ENCODE measurements around the gene PLLP. TPM values are rescaled to one million over a fixed set of nuclear protein-coding genes. Genes with fewer than 3 reads are reported as not detected.

Gene PLLP
- total RNA-seq, 2 experiments from 2014 or later = not detected

- peaks cover 48% of the 10 kb centered on the region for H3K36me3 Mint-ChIP-seq
- no peaks in the 10 kb centered on the region for H3K9me3 Mint-ChIP-seq (ENCODE audit: low read depth)
- CTCF ChIA-PET = no interaction called here
- H3K4me1 Mint-ChIP-seq = peaks cover 18% of the 10 kb centered on the region
- H3K27me3 Mint-ChIP-seq = no peaks in the 10 kb centered on the region
- no peak for ATAC-seq
- no peak overlapping the region for H3K4me3 Mint-ChIP-seq
- no peak overlapping the region for H3K27ac Mint-ChIP-seq
- DNase-seq = no peak
Measured at GRCh38 chr16:57233944-57234706, 50.3 kb downstream of the PLLP start.

DNA sequence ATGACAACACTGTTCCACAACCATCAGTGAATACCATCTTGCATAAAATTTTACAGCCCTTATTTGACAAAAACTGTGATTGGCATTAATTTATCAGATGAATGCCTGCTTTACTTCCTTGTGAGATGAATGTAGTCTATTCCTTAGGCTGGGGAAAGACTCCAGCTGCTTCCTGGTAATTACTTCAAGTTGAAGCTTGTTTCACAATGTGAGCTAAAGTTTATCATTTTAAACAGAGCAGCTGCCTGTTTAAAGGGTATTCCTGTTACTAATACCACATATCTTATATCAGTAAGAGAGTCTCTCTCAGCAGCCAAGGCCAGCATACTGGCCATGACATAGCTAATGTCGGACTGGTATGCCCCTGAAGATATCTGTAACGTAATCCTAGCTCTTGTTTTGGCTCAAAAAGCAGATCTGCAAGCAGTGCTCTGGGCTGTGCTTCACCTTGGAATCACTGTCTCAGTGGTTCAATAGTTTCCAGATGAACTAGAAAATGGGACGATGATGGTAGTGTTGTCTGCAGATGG lies 52.6 kb downstream of the PLLP start:
- no peaks in the 10 kb centered on the region for H3K9me3 Mint-ChIP-seq (ENCODE audit: low read depth)
- H3K27ac Mint-ChIP-seq = no peak overlapping the region
- ATAC-seq = no peak
- H3K36me3 Mint-ChIP-seq = peaks cover 50% of the 10 kb centered on the region
- no peak overlapping the region for H3K4me3 Mint-ChIP-seq
- CTCF ChIA-PET = interaction anchor here (1.0 to 1.9 kb wide), 4 partner anchors 12 to 140 kb away, joined by 3 to 7 read pairs (median 3); partner anchors contain the start of genes ARL2BP and CPNE2
- H3K4me1 Mint-ChIP-seq = peaks cover 12% of the 10 kb centered on the region
- H3K27me3 Mint-ChIP-seq = no peaks in the 10 kb centered on the region
- DNase-seq = no peak

GRCh38 chr16:57229079-57229478 lies 55.4 kb downstream of the PLLP start:
- Mint-ChIP-seq H3K9me3 (ENCODE audit: low read depth) (no peaks in the 10 kb centered on the region), H3K27me3 (no peaks in the 10 kb centered on the region), H3K4me3 (no peak overlapping the region), H3K36me3 (peaks cover 58% of the 10 kb centered on the region), H3K4me1 (no peaks in the 10 kb centered on the region), H3K27ac (no peak overlapping the region)
- CTCF ChIA-PET = no interaction called here
- no peak for DNase-seq
- ATAC-seq = no peak

DNA sequence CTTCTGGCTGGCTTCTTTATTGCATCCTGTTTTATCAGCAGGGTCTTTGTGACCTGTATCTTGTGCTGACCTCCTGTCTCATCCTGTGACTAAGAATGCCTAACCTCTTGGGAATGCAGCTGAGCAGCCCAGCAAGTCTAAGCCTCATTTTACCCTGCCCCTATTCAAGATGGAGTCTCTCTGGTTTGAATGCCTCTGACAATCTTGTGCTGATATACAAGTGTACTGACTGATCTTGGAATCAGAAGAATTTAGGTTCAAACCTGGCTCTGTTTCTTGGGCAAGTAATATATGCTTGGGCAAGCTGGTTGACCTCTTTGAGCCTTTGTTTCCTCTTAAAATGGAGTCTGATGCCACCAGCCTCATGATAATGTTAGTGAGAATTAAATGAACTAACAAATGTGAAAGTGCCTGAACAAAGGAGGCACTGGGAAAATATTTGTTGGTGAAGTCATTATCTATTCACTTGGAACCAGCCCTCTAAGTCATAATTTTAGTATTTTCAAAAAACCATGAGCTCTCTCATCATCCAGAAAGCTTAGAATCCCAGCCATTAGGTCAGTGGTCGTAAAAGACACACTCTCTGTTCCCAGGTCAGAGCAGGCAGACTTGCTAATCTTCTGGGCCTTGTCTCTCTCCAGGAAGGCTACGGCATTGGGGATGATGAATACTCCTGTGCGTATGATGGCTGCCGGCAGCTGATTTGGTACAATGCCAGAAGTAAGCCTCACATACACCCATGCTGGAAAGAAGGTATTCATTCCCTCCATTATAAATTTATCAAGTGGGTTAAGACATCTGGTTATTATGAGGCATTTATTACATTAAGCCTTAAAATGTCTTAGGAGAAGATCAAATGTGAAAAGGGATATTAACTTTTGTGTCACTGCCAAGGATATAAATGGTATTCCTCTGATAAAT lies 57.5 kb downstream of the PLLP start:
- DNase-seq (no peak), ATAC-seq (no peak)
- no peaks in the 10 kb centered on the region for H3K4me1 Mint-ChIP-seq
- CTCF ChIA-PET = no interaction called here
- H3K27ac Mint-ChIP-seq = no peak overlapping the region
- H3K9me3 Mint-ChIP-seq (ENCODE audit: low read depth) = no peaks in the 10 kb centered on the region
- H3K27me3 Mint-ChIP-seq = no peaks in the 10 kb centered on the region
- H3K36me3 Mint-ChIP-seq = peaks cover 64% of the 10 kb centered on the region
- no peak overlapping the region for H3K4me3 Mint-ChIP-seq

GRCh38 chr16:57225978-57226377 lies 58.5 kb downstream of the PLLP start:
- ATAC-seq (no peak), DNase-seq (no peak)
- Mint-ChIP-seq H3K27me3 (no peaks in the 10 kb centered on the region), H3K9me3 (ENCODE audit: low read depth) (no peaks in the 10 kb centered on the region), H3K4me1 (no peaks in the 10 kb centered on the region), H3K27ac (no peak overlapping the region), H3K4me3 (no peak overlapping the region), H3K36me3 (peaks cover 69% of the 10 kb centered on the region)
- CTCF ChIA-PET = no interaction called here

DNA sequence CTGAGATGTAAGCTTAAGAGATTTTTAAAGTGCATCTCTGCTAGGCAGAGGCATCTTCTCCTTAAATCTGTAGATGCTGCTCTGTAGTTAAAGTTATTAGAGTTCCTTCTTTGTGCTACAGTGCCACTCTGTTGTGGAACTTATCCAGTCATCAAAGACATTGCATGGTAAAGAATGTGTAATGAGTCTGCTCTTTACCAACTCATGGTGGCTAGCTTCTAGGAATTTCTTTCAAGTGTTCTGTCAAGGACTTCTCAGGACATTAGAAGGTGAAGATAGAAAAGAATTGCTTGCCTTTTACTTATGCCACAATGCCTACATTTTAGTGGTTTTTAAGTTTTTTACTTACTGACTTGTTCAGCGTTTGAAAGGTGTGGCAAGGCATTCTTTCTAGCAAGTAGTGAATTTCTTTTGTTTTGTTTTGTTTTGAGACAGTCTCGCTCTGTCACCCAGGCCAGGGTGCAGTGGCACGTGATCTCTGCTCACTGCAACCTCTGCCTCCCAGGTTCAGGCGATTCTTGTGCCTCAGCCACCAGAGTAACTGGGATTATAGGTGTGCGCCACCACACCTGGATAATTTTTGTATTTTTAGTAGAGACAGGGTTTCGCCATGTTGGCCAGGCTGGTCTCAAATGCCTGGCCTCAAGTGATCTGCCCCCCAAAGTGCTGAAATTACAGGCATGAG lies 59.7 kb downstream of the PLLP start:
- no peak for DNase-seq
- Mint-ChIP-seq H3K4me3 (no peak overlapping the region), H3K4me1 (no peaks in the 10 kb centered on the region), H3K27me3 (no peaks in the 10 kb centered on the region), H3K9me3 (ENCODE audit: low read depth) (peaks cover 2% of the 10 kb centered on the region), H3K36me3 (peaks cover 72% of the 10 kb centered on the region), H3K27ac (no peak overlapping the region)
- CTCF ChIA-PET = no interaction called here
- ATAC-seq = no peak

- Mint-ChIP-seq H3K4me1 (no peaks in the 10 kb centered on the region), H3K36me3 (peaks cover 84% of the 10 kb centered on the region), H3K9me3 (ENCODE audit: low read depth) (peaks cover 11% of the 10 kb centered on the region), H3K27ac (no peak overlapping the region), H3K4me3 (no peak overlapping the region), H3K27me3 (no peaks in the 10 kb centered on the region)
- no peak for DNase-seq
- CTCF ChIA-PET = interaction anchor here (1.3 to 2.6 kb wide), 2 partner anchors 10 to 194 kb away, joined by 3 to 6 read pairs; no protein-coding TSS in a partner anchor
- ATAC-seq = no peak
Measured at GRCh38 chr16:57223057-57223456, 61.4 kb downstream of the PLLP start.

DNA sequence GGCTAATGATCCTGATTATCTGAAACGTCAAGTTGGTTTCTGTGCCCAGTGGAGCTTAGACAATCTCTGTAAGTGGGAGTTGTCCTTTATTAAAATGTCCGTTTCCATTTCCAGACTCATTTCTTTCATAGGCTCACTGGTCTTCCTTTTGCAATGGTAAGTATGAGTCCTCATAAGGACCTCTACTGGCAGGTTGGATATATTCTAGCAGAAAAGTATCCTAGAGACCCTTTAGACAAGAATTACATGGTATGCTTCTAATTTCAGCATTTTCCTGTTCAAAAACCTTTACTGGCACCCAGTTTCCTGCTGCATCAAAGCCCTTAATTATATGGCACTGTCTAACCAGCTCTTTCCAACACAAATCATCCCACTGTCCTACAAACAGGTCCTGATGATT lies 67.5 kb downstream of the PLLP start:
- DNase-seq = no peak
- Mint-ChIP-seq H3K36me3 (peaks cover 92% of the 10 kb centered on the region), H3K4me3 (no peak overlapping the region), H3K4me1 (no peaks in the 10 kb centered on the region), H3K27ac (no peak overlapping the region), H3K9me3 (ENCODE audit: low read depth) (peaks cover 30% of the 10 kb centered on the region), H3K27me3 (no peaks in the 10 kb centered on the region)
- CTCF ChIA-PET = interaction anchor here (0.6 kb wide), 1 partner anchor 55 kb away, joined by 3 read pairs; no protein-coding TSS in a partner anchor
- no peak for ATAC-seq

- CTCF ChIA-PET = interaction anchor here (0.5 to 1.4 kb wide), 2 partner anchors 10 to 1122 kb away, joined by 4 to 6 read pairs; no protein-coding TSS in a partner anchor
- H3K27ac Mint-ChIP-seq = no peak overlapping the region
- no peak overlapping the region for H3K4me3 Mint-ChIP-seq
- no peak for DNase-seq
- no peaks in the 10 kb centered on the region for H3K4me1 Mint-ChIP-seq
- peaks cover 80% of the 10 kb centered on the region for H3K36me3 Mint-ChIP-seq
- ATAC-seq = no peak
- no peaks in the 10 kb centered on the region for H3K27me3 Mint-ChIP-seq
- H3K9me3 Mint-ChIP-seq (ENCODE audit: low read depth) = peaks cover 22% of the 10 kb centered on the region
Measured at GRCh38 chr16:57213462-57213861, 71.0 kb downstream of the PLLP start.

DNA sequence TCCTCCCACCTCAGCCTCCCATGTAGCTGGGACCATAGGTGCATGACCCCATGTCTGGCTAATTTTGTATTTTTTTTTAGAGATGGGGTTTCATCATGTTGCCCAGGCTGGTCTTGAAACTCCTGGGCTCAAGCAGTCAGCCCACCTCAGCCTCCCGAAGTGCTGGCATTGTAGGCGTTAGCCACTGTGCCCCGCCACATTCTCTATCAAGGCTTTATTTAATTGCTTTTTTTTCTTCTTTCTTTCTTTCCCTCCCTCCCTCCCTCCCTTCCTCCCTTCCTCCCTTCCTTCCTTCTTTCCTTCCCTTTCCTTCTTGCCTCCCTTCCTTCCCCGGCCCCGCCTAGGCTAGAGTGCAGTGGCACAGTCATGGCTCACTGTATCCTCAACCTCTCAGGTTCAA lies 74.7 kb downstream of the PLLP start:
- Mint-ChIP-seq H3K4me1 (no peaks in the 10 kb centered on the region), H3K27ac (no peak overlapping the region), H3K9me3 (ENCODE audit: low read depth) (peaks cover under 1% of the 10 kb centered on the region), H3K27me3 (no peaks in the 10 kb centered on the region), H3K36me3 (peaks cover 69% of the 10 kb centered on the region), H3K4me3 (no peak overlapping the region)
- ATAC-seq = no peak
- no peak for DNase-seq
- CTCF ChIA-PET = interaction anchor here (1.4 kb wide), 1 partner anchor 12 kb away, joined by 4 read pairs; no protein-coding TSS in a partner anchor

- no peaks in the 10 kb centered on the region for H3K27me3 Mint-ChIP-seq
- no peak overlapping the region for H3K27ac Mint-ChIP-seq
- no peak for ATAC-seq
- peaks cover 64% of the 10 kb centered on the region for H3K36me3 Mint-ChIP-seq
- no peaks in the 10 kb centered on the region for H3K9me3 Mint-ChIP-seq (ENCODE audit: low read depth)
- DNase-seq = no peak
- no peaks in the 10 kb centered on the region for H3K4me1 Mint-ChIP-seq
- no peak overlapping the region for H3K4me3 Mint-ChIP-seq
- CTCF ChIA-PET = interaction anchor here (1.3 to 1.4 kb wide), 2 partner anchors 13 to 21 kb away, joined by 3 to 4 read pairs; no protein-coding TSS in a partner anchor
Measured at GRCh38 chr16:57208926-57209325, 75.5 kb downstream of the PLLP start.
